Ascending aorta (tissue), 2 donors: ENCODE measurements around the gene GFPT2. TPM values are rescaled to one million over a fixed set of nuclear protein-coding genes. Genes with fewer than 3 reads are reported as not detected.
A peak's percentile ranks its signal among the peaks of the same experiment; 100 is the strongest.

ENCODE experiments used
- DNase-seq, 2 donors: peaks; one replicate each; pipeline ENCODE4 v3.0.0-alpha.2; 2019; ENCODE audit warnings: low spot score in 2 of 2
- H3K27ac ChIP-seq, 2 donors: fragments of 200-600 bp; sonication (generic); one replicate each; pipeline ENCODE4 v1.5.1; 2016 to 2017; ENCODE audit warnings: mild to moderate bottlenecking in 1 of 2
- H3K27me3 ChIP-seq: fragments of 200-600 bp; sonication (generic); one replicate; pipeline ENCODE4 v1.5.1; 2017
- H3K36me3 ChIP-seq, 2 donors: fragments of 200-600 bp; sonication (generic); one replicate each; pipeline ENCODE4 v1.5.1; 2016
- H3K4me1 ChIP-seq, 2 donors: fragments of 200-600 bp; sonication (generic); one replicate each; pipeline ENCODE4 v1.5.1; 2016 to 2017; ENCODE audit warnings: mild to moderate bottlenecking in 1 of 2
- H3K4me3 ChIP-seq, 2 donors: fragments of 200-600 bp; sonication (generic); one replicate each; pipeline ENCODE4 v1.5.1; 2016 to 2017; ENCODE audit warnings: mild to moderate bottlenecking in 1 of 2
- H3K9me3 ChIP-seq, 2 donors: fragments of 200-600 bp; sonication (generic); one replicate each; pipeline ENCODE4 v1.5.1; 2016
- intact Hi-C: fragments of 100-400 bp; cut with DNase I; formaldehyde crosslinking; loops from one replicate; pipeline ENCODE4 v1.15.1; 2023
- total RNA-seq: library from RNA; depleted of rRNA; stranded (reverse); fragments of >200 nt; gene quantifications from one replicate; pipeline ENCODE4 v1.1.0, GENCODE V29; 2016
- TF ChIP-seq, protein P1 (sequence below), 3 experiments: fragments of 200-600 bp in 2 of 3; fragments of 450-650 bp in 1 of 3; sonication (generic) in 2 of 3; IDR thresholded peaks; one replicate each; pipeline ENCODE4 v1.5.1; 2016 to 2019; ENCODE audit warnings: antibody characterized with exemption in 3 of 3, mild to moderate bottlenecking in 1 of 3, moderate library complexity in 1 of 3

GFPT2 gene
- total RNA-seq, 1 donor from 2014 or later = 25.2 TPM

DNA sequence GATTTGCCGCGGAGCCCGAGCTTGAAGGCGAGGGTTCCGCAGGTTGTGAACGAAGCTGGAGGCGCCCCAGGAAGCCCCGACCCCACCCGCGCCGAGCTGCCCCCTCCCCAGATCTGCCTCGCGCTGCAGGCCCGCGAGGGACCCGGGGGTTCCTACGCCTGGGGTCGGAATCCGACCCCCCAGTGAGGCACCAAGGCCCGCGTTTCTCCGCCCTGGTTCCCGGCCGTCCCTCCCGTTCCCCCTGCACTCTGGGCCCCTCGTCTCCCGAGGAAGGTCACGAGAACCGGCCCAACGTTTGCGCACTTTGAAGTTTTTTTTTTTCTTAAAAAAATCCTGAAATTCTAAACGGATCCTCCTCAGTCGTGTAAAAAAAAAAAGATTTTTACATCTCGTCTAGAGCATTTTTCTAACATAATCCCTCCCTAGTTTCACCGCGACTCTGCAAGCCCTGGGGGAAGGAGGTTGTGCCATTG lies 880 bp upstream of the GFPT2 start:
- H3K27ac ChIP-seq = peak overlapping the region in 1 of 2 donors; percentile 28
- intact Hi-C loops = loop anchor here (1.0 to 10.0 kb wide), 5 partner anchors 61 to 891 kb away; partner anchors contain the start of genes CNOT6, MGAT1, RACK1 and TRIM7

DNA sequence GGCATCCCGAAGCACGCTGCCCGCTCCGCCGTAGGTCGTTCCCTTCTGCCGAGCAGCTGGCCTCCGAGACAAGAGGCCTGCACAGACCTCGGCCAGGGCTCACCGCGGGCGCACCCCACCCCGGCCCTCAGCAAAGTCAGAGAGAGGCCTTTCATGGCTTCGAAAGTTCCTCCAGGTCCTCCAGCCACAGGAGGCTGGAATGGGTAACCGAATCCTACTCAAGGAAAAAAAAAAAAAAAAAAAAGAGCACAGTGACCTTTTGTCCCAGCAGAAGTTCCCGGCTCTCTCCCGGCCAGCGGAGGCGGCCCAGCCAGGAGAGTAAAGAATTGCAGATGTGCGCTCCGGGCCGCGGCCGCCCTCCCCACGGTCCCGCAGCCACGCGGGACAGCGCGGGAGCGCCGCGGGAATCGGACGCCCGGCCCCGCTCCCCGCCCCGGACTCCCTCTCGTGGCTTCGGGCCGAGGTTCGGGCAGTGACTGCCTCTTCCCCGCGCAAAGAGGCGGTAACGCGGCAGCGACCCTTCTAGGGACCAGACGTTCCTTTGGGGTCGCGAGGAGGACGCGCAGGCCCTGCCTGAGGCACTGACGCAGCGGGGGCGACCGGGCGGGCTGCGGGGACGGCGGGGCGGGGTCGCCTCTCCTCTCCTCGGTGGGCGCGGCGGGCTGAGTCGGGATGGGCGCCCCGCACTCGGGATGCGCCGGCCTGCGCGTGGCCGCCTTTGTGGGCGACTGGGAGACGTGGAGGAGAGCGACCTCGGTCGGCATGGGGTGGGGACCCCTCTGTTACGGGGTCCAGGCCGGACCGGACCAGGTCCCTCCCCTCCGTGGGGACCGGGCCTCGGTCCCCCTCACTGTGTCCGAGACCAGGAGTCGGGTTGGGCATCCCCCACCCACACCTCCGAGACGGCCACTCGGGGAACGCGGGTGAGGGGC lies 754 bp downstream of the GFPT2 start:
- Histone ChIP-seq H3K36me3 (no peaks in the 10 kb centered on the region), H3K4me3 (peak overlapping the region; percentile 83 to 88), H3K9me3 (no peaks in the 10 kb centered on the region), H3K4me1 (peaks cover 0 to 3% of the 10 kb centered on the region in 2 donors), H3K27ac (peak overlapping the region; percentile 51), H3K27me3 (no peaks in the 10 kb centered on the region)
- TF ChIP-seq, protein P1, sequence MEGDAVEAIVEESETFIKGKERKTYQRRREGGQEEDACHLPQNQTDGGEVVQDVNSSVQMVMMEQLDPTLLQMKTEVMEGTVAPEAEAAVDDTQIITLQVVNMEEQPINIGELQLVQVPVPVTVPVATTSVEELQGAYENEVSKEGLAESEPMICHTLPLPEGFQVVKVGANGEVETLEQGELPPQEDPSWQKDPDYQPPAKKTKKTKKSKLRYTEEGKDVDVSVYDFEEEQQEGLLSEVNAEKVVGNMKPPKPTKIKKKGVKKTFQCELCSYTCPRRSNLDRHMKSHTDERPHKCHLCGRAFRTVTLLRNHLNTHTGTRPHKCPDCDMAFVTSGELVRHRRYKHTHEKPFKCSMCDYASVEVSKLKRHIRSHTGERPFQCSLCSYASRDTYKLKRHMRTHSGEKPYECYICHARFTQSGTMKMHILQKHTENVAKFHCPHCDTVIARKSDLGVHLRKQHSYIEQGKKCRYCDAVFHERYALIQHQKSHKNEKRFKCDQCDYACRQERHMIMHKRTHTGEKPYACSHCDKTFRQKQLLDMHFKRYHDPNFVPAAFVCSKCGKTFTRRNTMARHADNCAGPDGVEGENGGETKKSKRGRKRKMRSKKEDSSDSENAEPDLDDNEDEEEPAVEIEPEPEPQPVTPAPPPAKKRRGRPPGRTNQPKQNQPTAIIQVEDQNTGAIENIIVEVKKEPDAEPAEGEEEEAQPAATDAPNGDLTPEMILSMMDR (IDR thresholded peaks at IDR 0.05) = no peak
- no peak for DNase-seq
- intact Hi-C loops = loop anchor here (1.0 to 10.0 kb wide), 5 partner anchors 59 to 892 kb away; partner anchors contain the start of genes CNOT6, MGAT1, RACK1 and TRIM7

More for the DNA sequence above, 880 bp upstream of the GFPT2 start:
- Histone ChIP-seq H3K4me3 (peak overlapping the region; percentile 83 to 88), H3K4me1 (peaks cover 0 to 3% of the 10 kb centered on the region in 2 donors), H3K36me3 (no peaks in the 10 kb centered on the region), H3K9me3 (no peaks in the 10 kb centered on the region), H3K27me3 (no peaks in the 10 kb centered on the region)
- TF ChIP-seq, protein P1 (IDR thresholded peaks at IDR 0.05) = no peak
- no peak for DNase-seq

DNA sequence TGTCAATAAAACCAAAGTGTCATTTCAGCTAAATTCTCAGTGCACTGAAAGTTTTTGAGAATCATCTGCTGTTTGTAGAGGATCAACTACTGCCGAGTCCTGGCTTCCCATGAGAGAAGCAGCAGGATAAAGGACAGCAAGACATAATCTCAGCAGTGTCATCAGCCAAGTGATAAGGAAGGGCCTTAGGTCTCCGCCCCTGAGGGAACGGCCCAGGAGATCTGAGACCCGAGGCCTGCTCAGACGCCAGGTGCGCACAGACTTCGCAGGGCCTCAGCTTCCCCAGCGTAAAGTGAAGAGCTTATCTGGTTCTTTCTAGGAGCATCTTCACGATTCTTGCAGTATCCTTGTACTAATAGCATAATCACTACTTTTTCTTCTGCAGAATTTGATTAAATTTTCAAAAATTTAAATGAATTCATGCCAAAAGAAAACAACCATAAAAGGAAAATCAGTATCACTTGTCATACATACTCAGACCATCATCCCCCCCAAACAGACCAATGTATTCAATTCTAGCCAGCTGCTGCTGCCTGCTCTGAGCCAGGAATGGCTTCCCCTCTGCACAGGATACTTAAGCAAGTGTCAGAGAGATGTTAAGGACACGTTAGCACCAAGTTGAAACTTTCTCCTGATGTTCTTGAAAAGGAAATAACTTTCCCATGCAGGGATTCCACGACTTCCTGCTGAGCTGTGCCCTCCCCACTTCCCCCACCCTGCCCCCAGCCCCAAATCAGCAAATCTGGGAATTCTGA lies 2.2 kb downstream of the GFPT2 start:
- TF ChIP-seq, protein P1 (IDR thresholded peaks at IDR 0.05) = no peak
- DNase-seq = no peak
- Histone ChIP-seq H3K4me1 (peaks cover 0 to 3% of the 10 kb centered on the region in 2 donors), H3K36me3 (no peaks in the 10 kb centered on the region), H3K4me3 (no peak overlapping the region), H3K27me3 (no peaks in the 10 kb centered on the region), H3K27ac (no peak overlapping the region), H3K9me3 (no peaks in the 10 kb centered on the region)
- intact Hi-C loops = loop anchor here (10.0 kb wide), 3 partner anchors 454 to 894 kb away; partner anchors contain the start of genes MGAT1, RACK1 and TRIM7

DNA sequence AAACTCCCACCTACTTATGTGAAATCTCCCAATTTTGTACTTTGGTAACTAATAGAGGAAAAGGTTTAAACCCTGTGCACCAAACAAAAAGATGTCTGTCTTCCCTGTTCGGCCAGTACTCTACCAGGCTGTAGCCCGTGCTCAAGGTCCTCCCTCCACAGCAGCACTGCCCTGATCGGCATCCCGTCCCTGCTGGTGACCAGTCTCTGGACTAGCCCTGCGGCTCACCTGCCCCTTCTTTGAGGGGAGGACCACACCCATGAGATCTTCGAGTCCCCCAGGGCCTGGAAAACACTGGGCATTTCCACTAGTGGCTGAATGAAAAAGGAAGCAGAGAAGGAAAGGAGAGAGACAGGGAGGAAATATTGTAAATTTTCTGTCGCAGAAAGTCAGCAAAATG lies 2.8 kb downstream of the GFPT2 start:
- no peaks in the 10 kb centered on the region for H3K27me3 ChIP-seq
- no peaks in the 10 kb centered on the region for H3K36me3 ChIP-seq
- no peak overlapping the region for H3K27ac ChIP-seq
- DNase-seq = no peak
- TF ChIP-seq, protein P1 (IDR thresholded peaks at IDR 0.05) = no peak
- intact Hi-C loops = loop anchor here (10.0 kb wide), 3 partner anchors 455 to 895 kb away; partner anchors contain the start of genes MGAT1, RACK1 and TRIM7
- H3K9me3 ChIP-seq = no peaks in the 10 kb centered on the region
- no peak overlapping the region for H3K4me3 ChIP-seq
- H3K4me1 ChIP-seq = peaks cover 0 to 3% of the 10 kb centered on the region in 2 donors

DNA sequence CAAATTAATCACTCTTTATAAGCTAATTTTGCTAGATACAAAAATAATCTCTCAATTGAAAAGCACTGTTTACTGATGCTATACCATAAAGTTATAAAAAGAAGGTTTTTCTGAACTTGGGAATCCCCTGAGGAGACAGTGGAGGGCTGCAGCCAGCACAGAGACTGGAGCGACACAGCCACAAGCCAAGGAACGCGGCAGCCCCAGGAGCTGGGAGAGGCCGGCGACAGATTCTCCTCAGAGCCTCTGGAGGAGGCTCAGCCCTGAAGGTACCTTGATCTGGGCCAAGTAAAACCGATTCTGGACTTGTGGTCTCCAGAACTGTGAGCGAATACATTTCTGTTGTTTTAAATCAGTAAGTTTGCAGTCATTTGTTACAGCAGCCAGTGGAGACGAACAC lies 3.7 kb downstream of the GFPT2 start:
- Histone ChIP-seq H3K4me1 (peaks cover 0 to 3% of the 10 kb centered on the region in 2 donors), H3K9me3 (no peaks in the 10 kb centered on the region), H3K27me3 (no peaks in the 10 kb centered on the region), H3K27ac (no peak overlapping the region), H3K4me3 (no peak overlapping the region), H3K36me3 (no peaks in the 10 kb centered on the region)
- intact Hi-C loops = no loop called here
- no peak for DNase-seq
- TF ChIP-seq, protein P1 (IDR thresholded peaks at IDR 0.05) = no peak
